Neural crest cell (in vitro differentiated cells): ENCODE results near the gene TMEFF2. TPM values are rescaled to one million over a fixed set of nuclear protein-coding genes. Genes with fewer than 3 reads are reported as not detected.

Source experiments
- DNase-seq: peaks from one replicate; pipeline ENCODE4 v3.0.0; 2021; ENCODE audit warnings: low read depth, mixed read lengths, low spot score
- H3K27ac Mint-ChIP-seq: one replicate; pipeline ENCODE4 v1.8.0; 2021; ENCODE audit warnings: mild to moderate bottlenecking, mixed read lengths; ENCODE audit not compliant: unreplicated experiment
- H3K27me3 Mint-ChIP-seq: 2 replicates; pipeline ENCODE4 v1.8.0; 2021; ENCODE audit warnings: low read depth, mild to moderate bottlenecking, mixed read lengths
- H3K36me3 Mint-ChIP-seq: 2 replicates; pipeline ENCODE4 v1.8.0; 2021; ENCODE audit warnings: low read depth, mild to moderate bottlenecking, mixed read lengths
- H3K4me1 Mint-ChIP-seq: 2 replicates; pipeline ENCODE4 v1.8.0; 2021; ENCODE audit warnings: mixed read lengths
- H3K4me3 Mint-ChIP-seq: one replicate; pipeline ENCODE4 v1.8.0; 2021; ENCODE audit warnings: mild to moderate bottlenecking, mixed read lengths
- H3K9me3 Mint-ChIP-seq: 2 replicates; pipeline ENCODE4 v1.8.0; 2021; ENCODE audit warnings: mixed read lengths
- total RNA-seq: library from RNA; stranded (reverse); gene quantifications from 2 replicates; pipeline ENCODE4 v1.2.1, GENCODE V29; 2021
- TF ChIP-seq, protein P1 (sequence below): fragments of 200-600 bp; sonication (generic); conservative IDR thresholded peaks from 2 replicates; pipeline ENCODE4 v1.5.0; 2021; ENCODE audit warnings: antibody characterized with exemption, mild to moderate bottlenecking

Gene TMEFF2
- total RNA-seq, 1 donor from 2014 or later: 2.9 TPM

DNA sequence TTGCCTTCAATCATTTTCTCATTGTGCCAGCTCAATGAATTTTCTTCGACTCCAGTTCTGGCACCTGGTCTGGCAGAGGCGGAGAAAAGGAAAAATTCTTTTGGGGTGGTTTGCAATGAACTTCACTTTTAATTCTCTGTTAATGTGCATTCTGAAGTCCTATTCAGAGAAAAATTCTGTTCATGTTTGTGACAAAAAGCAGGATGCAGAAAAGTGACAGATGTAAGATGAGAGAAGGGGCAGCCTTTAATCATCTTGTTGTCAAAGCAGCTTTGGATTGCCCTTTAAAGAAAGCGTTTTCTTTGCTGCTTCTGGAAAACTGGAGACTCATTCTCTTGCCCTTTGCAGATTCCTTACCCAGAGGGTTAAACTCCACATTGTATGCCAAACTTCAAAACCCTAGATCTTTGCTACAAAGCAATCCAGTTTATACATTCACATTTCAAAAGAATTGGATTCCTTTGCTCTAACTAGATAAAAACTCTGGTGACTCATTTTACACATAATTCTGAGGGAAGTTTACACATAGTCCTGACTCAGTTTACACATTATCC, 253.3 kb downstream of the TMEFF2 start:
- H3K4me3 Mint-ChIP-seq: no peak overlapping the region
- no peaks in the 10 kb centered on the region for H3K9me3 Mint-ChIP-seq
- TF ChIP-seq, protein P1, sequence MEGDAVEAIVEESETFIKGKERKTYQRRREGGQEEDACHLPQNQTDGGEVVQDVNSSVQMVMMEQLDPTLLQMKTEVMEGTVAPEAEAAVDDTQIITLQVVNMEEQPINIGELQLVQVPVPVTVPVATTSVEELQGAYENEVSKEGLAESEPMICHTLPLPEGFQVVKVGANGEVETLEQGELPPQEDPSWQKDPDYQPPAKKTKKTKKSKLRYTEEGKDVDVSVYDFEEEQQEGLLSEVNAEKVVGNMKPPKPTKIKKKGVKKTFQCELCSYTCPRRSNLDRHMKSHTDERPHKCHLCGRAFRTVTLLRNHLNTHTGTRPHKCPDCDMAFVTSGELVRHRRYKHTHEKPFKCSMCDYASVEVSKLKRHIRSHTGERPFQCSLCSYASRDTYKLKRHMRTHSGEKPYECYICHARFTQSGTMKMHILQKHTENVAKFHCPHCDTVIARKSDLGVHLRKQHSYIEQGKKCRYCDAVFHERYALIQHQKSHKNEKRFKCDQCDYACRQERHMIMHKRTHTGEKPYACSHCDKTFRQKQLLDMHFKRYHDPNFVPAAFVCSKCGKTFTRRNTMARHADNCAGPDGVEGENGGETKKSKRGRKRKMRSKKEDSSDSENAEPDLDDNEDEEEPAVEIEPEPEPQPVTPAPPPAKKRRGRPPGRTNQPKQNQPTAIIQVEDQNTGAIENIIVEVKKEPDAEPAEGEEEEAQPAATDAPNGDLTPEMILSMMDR: no peak
- peak overlapping the region; percentile 9 for H3K27ac Mint-ChIP-seq
- no peaks in the 10 kb centered on the region for H3K27me3 Mint-ChIP-seq
- no peak for DNase-seq
- H3K4me1 Mint-ChIP-seq: peaks cover 34% of the 10 kb centered on the region
- no peaks in the 10 kb centered on the region for H3K36me3 Mint-ChIP-seq

DNA sequence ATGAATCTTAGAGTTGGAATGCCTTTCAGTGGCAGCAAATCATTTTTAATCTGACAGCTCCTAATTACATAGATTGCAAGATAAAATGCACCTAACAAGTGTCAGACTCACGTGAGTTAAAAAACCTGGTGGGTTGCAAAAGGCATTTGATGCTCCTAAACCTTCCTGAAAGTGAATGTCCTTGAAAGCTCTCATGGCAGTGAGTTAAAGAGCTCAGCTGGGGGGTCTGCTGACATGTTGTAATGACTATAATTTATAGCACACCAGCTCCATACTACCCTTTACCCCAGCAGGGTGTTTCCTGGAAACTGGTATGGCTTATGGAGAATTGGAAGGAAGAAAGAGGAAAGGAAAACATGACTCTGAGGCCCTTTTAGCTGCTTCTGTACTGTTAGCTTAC, 256.0 kb downstream of the TMEFF2 start:
- TF ChIP-seq, protein P1: no peak
- DNase-seq: no peak
- no peaks in the 10 kb centered on the region for H3K27me3 Mint-ChIP-seq
- no peak overlapping the region for H3K4me3 Mint-ChIP-seq
- H3K9me3 Mint-ChIP-seq: no peaks in the 10 kb centered on the region
- H3K4me1 Mint-ChIP-seq: peaks cover 34% of the 10 kb centered on the region
- no peaks in the 10 kb centered on the region for H3K36me3 Mint-ChIP-seq
- H3K27ac Mint-ChIP-seq: no peak overlapping the region

DNA sequence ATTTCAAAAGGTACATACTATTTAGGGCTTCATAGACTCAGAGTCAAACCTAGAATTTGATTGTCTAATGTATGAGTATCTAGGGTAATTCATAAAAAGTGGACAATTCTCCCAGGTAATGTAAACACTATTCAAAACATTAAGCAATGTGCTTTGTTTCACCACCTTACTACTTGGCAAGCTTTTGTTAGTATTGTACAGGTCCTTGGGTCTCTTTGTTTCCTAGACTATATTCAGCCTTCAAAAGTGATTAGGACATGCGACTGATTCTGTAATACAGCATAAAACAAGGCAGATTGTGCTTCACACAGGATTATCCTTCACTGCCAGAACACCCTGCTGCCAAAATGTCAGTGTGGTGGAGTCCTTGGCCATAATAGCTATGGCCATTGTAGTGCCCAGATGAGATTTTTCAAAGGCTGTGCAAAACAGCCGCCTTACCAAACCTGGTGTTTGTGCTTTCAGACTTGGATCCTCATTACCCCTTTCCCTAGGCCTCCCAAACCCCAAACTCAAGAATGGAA, 257.8 kb downstream of the TMEFF2 start:
- H3K4me3 Mint-ChIP-seq: no peak overlapping the region
- no peaks in the 10 kb centered on the region for H3K9me3 Mint-ChIP-seq
- no peak for DNase-seq
- H3K27ac Mint-ChIP-seq: no peak overlapping the region
- TF ChIP-seq, protein P1: no peak
- peaks cover 22% of the 10 kb centered on the region for H3K4me1 Mint-ChIP-seq
- H3K27me3 Mint-ChIP-seq: no peaks in the 10 kb centered on the region
- H3K36me3 Mint-ChIP-seq: no peaks in the 10 kb centered on the region

DNA sequence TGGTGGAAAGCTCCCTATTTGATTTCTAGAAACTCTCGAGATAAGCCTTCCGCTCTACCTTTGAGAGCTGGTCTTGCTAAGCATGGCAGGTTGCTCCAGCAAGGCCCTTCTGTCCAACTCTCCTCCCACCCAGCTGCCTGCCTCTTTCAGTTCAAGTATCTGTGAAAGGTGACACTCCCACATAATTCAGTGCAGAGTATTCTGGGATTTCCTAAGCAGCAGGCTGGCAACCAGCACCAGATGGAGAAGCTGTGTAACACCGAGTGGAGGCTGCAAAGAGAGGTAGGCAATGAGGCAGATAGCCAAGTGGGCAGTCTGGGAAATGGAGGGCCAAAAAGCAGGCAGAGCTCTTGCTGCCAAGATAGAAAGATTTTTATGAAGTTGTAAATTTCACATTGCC, 259.5 kb downstream of the TMEFF2 start:
- TF ChIP-seq, protein P1: no peak
- Mint-ChIP-seq H3K36me3 (no peaks in the 10 kb centered on the region), H3K4me3 (no peak overlapping the region), H3K9me3 (peaks cover 3% of the 10 kb centered on the region), H3K27ac (no peak overlapping the region), H3K4me1 (peaks cover 7% of the 10 kb centered on the region), H3K27me3 (no peaks in the 10 kb centered on the region)
- DNase-seq: no peak

DNA sequence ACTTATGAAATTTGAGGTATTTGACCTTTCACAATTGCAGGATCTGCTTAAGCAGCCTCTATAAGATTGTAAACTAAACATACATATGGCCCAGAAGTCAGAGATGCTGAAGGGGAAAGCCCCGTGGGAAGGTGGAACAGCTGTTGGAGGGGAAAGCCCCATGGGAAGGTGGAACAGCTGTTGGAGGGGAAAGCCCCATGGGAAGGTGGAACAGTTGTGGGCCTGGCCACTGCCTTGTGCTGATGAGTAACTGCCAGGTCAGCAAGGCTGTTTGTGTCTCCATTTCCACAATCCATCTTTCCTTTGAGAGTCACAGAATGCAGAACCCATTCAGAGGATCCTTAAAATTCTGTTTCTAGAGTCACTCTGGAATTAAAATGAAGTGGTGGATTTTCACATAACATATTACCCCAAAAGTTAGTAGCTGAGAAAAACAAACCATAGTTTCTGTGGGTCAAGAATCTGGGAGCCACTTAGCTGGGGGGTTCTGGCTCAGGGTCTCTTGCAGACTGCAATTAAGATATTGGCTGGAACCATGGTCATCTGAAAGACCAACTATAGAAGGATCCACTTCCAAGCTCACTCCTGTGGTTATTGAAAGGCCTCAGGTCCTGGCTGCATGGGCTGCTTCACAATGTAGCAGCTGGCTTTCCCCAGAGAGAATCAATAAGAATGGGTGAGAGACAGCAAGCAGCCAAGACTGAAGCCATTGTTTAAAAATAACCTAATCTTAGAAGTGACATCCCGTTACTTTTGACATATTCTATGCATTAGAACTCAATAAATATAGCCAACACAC, 261.2 kb downstream of the TMEFF2 start:
- no peak overlapping the region for H3K4me3 Mint-ChIP-seq
- H3K27ac Mint-ChIP-seq: no peak overlapping the region
- TF ChIP-seq, protein P1: no peak

More for the DNA sequence above, 261.2 kb downstream of the TMEFF2 start:
- no peaks in the 10 kb centered on the region for H3K27me3 Mint-ChIP-seq
- H3K9me3 Mint-ChIP-seq: peaks cover 3% of the 10 kb centered on the region
- no peak for DNase-seq
- no peaks in the 10 kb centered on the region for H3K36me3 Mint-ChIP-seq
- peaks cover 15% of the 10 kb centered on the region for H3K4me1 Mint-ChIP-seq
